CD4-positive, alpha-beta T cell (primary cell): Measurements from ENCODE around the gene IP6K3. TPM values are rescaled to one million over a fixed set of nuclear protein-coding genes. Genes with fewer than 3 reads are reported as not detected.

Experiments used
- ATAC-seq: fragments of 200-7000 bp; cut with Tn5 transposase; one replicate; pipeline ENCODE4 v1.10.0; 2022; ENCODE audit warnings: mild to moderate bottlenecking; ENCODE audit not compliant: poor library complexity
- CTCF ChIA-PET: fragments of 350-600 bp; sonication (Branson Sonifier 250); formaldehyde crosslinking; loops from one replicate; lab custom pipeline; 2021; ENCODE audit warnings: antibody characterized with exemption, inconsistent platforms; lab: Charles Lee
- POLR2A ChIA-PET: fragments of 350-600 bp; sonication (Branson Sonifier 250); formaldehyde crosslinking; loops from one replicate; lab custom pipeline; 2021; ENCODE audit warnings: antibody characterized with exemption, inconsistent platforms; lab: Charles Lee
- DNase-seq, 14 experiments: peaks; one replicate each; pipeline ENCODE4 v3.0.0-alpha.2; 2013 to 2020; ENCODE audit warnings: mixed read lengths in 2 of 14
- H3K27ac ChIP-seq, 2 donors: one replicate each; pipeline versions ENCODE4 v1.5.1 to v1.7.0; 2013; ENCODE audit warnings: low read length in 2 of 2, low read depth in 1 of 2, mild to moderate bottlenecking in 1 of 2
- H3K27me3 ChIP-seq, 2 experiments: 1 replicate in 1 of 2; 2 replicates in 1 of 2; pipeline versions ENCODE4 v1.6.1 to v1.7.0; 2013; ENCODE audit warnings: low read length in 2 of 2, control low read depth in 1 of 2, mild to moderate bottlenecking in 1 of 2, moderate library complexity in 1 of 2; ENCODE audit not compliant: insufficient read depth in 2 of 2, control insufficient read depth in 1 of 2
- H3K36me3 ChIP-seq: one replicate; pipeline ENCODE4 v1.6.1; 2013; ENCODE audit warnings: low read length, control low read depth; ENCODE audit not compliant: insufficient read depth
- H3K4me1 ChIP-seq: one replicate; pipeline ENCODE4 v1.6.1; 2013; ENCODE audit warnings: low read length, control low read depth; ENCODE audit not compliant: insufficient read depth
- H3K4me3 ChIP-seq: one replicate; pipeline ENCODE4 v1.5.1; 2013; ENCODE audit warnings: mild to moderate bottlenecking, low read length, moderate library complexity
- H3K9me3 ChIP-seq, 2 experiments: 1 replicate in 1 of 2; 2 replicates in 1 of 2; pipeline versions ENCODE4 v1.6.1 to v1.7.0; 2013; ENCODE audit warnings: low read length in 2 of 2, mild to moderate bottlenecking in 2 of 2, control low read depth in 1 of 2, moderate library complexity in 1 of 2; ENCODE audit not compliant: control insufficient read depth in 1 of 2, insufficient read depth in 1 of 2
- H3K27ac Mint-ChIP-seq: one replicate; pipeline ENCODE4 v1.8.0; 2020; ENCODE audit warnings: mixed read lengths
- H3K27me3 Mint-ChIP-seq: one replicate; pipeline ENCODE4 v1.8.0; 2021; ENCODE audit warnings: mixed read lengths
- H3K36me3 Mint-ChIP-seq: one replicate; pipeline ENCODE4 v1.8.0; 2021; ENCODE audit warnings: low read depth, mixed read lengths
- H3K4me1 Mint-ChIP-seq: one replicate; pipeline ENCODE4 v1.8.0; 2021; ENCODE audit warnings: low read depth, mixed read lengths
- H3K4me3 Mint-ChIP-seq: one replicate; pipeline ENCODE4 v1.8.0; 2020; ENCODE audit warnings: mild to moderate bottlenecking, mixed read lengths
- H3K9me3 Mint-ChIP-seq: one replicate; pipeline ENCODE4 v1.8.0; 2020; ENCODE audit warnings: mixed read lengths
- intact Hi-C, 2 experiments: fragments of 100-400 bp; cut with DNase I in 1 of 2; cut with micrococcal nuclease in 1 of 2; formaldehyde crosslinking; loops; one replicate each; pipeline versions ENCODE4 v1.15.1 to v1.9.0; 2023 to 2025; cut with DNase I, micrococcal nuclease
- total RNA-seq, 174 experiments: library from RNA in 2 of 174; stranded (reverse) in 2 of 174; gene quantifications; one replicate each; pipeline ENCODE4 v1.2.3 and lab custom pipeline; 2021 to 2026
- TF ChIP-seq, protein P1 (sequence below): fragments of 200-600 bp; IDR thresholded peaks from one replicate; pipeline ENCODE4 v1.8.0; 2022; ENCODE audit warnings: antibody characterized with exemption, mild to moderate bottlenecking

The IP6K3 gene
- total RNA-seq, 2 experiments from 2014 or later, result not detected

DNA sequence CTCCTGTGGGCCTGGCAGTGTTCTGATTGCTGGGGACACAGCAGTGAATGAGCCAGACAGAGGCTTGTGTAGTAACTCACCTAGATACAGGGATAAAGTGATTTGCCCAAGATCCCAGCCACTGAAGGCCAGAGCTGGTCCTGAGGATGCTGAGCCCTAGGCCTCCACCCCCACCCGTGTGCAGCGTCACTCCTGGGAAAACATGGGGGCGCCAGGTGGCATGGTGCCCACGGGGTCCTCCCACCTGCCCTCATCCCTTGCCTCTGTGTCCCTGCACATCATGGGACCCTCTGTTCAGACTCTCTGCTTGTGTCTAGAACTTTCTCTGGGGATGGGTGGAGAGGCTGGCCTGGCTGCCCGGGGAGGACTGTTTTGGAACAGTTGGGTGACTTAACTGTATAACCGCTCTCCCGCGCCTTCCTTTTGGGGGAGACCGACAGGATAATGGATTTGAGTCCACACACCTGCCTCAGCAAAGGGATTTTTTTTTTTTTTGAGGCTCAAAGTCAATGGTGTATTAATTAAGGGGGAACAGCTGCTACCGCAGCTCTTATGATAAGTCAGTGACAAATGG is 22.6 kb upstream of the IP6K3 start:
- DNase-seq (no peak), ATAC-seq (no peak)
- Mint-ChIP-seq H3K4me3 (no peak overlapping the region), H3K9me3 (no peaks in the 10 kb centered on the region), H3K4me1 (peaks cover 17% of the 10 kb centered on the region), H3K27me3 (no peaks in the 10 kb centered on the region), H3K27ac (no peak overlapping the region), H3K36me3 (peaks cover 24% of the 10 kb centered on the region)
- TF ChIP-seq, protein P1, sequence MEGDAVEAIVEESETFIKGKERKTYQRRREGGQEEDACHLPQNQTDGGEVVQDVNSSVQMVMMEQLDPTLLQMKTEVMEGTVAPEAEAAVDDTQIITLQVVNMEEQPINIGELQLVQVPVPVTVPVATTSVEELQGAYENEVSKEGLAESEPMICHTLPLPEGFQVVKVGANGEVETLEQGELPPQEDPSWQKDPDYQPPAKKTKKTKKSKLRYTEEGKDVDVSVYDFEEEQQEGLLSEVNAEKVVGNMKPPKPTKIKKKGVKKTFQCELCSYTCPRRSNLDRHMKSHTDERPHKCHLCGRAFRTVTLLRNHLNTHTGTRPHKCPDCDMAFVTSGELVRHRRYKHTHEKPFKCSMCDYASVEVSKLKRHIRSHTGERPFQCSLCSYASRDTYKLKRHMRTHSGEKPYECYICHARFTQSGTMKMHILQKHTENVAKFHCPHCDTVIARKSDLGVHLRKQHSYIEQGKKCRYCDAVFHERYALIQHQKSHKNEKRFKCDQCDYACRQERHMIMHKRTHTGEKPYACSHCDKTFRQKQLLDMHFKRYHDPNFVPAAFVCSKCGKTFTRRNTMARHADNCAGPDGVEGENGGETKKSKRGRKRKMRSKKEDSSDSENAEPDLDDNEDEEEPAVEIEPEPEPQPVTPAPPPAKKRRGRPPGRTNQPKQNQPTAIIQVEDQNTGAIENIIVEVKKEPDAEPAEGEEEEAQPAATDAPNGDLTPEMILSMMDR, result no peak
- Histone ChIP-seq H3K36me3 (peaks cover 22% of the 10 kb centered on the region), H3K9me3 (peaks cover 0 to 4% of the 10 kb centered on the region in 2 experiments), H3K27me3 (peaks cover 0 to 3% of the 10 kb centered on the region in 2 experiments), H3K4me1 (peaks cover 21% of the 10 kb centered on the region), H3K4me3 (no peak overlapping the region), H3K27ac (no peak overlapping the region)
- ChIA-PET CTCF (no interaction called here), POLR2A (interaction anchor here (1.2 to 2.8 kb wide), 3 partner anchors 18 to 258 kb away, joined by 5 to 9 read pairs (median 5); no protein-coding TSS in a partner anchor)
- intact Hi-C loops, result no loop called here

DNA sequence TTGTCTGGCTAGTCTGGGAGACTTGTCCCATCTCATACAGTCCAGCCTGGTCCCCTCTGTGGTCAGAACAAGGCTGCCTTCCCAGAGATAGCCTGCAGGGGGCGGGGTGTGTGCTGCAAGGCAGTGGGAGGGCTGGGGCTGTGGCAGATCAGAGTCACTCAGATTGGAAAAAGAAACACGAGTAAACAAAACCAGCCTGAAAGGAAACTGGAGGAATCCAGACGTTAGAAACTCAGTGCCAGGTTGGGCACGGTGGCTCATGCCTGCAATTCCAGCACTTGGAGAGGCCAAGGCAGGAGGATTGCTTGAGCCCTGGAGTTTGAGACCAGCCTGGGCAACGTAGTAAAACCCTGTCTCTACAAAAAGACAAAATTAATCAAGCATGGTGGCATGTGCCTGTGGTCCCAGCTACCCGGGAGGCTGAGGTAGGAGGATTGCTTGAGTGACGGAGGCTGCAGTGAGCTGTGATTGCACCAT is 22.0 kb upstream of the IP6K3 start:
- ChIA-PET CTCF (no interaction called here), POLR2A (interaction anchor here (1.9 kb wide), 1 partner anchor 259 kb away, joined by 5 read pairs; no protein-coding TSS in a partner anchor)
- H3K4me3 Mint-ChIP-seq, result no peak overlapping the region
- peaks cover 0 to 4% of the 10 kb centered on the region in 2 experiments for H3K9me3 ChIP-seq
- H3K36me3 Mint-ChIP-seq, result peaks cover 22% of the 10 kb centered on the region
- peaks cover 19% of the 10 kb centered on the region for H3K36me3 ChIP-seq
- no peak overlapping the region for H3K4me3 ChIP-seq
- peak; percentile 64 for ATAC-seq
- peaks cover 21% of the 10 kb centered on the region for H3K4me1 ChIP-seq
- H3K27ac Mint-ChIP-seq, result no peak overlapping the region
- H3K27ac ChIP-seq, result no peak overlapping the region
- no peaks in the 10 kb centered on the region for H3K9me3 Mint-ChIP-seq
- H3K4me1 Mint-ChIP-seq, result peaks cover 17% of the 10 kb centered on the region
- intact Hi-C loops, result loop anchor here in 1 of 2 experiments (1.0 kb wide), 1 partner anchor 386 kb away; no protein-coding TSS in a partner anchor
- peak; percentile 49 to 80 (median 66) for DNase-seq
- TF ChIP-seq, protein P1, result peak; percentile 73
- peaks cover 0 to 3% of the 10 kb centered on the region in 2 experiments for H3K27me3 ChIP-seq
- H3K27me3 Mint-ChIP-seq, result no peaks in the 10 kb centered on the region

DNA sequence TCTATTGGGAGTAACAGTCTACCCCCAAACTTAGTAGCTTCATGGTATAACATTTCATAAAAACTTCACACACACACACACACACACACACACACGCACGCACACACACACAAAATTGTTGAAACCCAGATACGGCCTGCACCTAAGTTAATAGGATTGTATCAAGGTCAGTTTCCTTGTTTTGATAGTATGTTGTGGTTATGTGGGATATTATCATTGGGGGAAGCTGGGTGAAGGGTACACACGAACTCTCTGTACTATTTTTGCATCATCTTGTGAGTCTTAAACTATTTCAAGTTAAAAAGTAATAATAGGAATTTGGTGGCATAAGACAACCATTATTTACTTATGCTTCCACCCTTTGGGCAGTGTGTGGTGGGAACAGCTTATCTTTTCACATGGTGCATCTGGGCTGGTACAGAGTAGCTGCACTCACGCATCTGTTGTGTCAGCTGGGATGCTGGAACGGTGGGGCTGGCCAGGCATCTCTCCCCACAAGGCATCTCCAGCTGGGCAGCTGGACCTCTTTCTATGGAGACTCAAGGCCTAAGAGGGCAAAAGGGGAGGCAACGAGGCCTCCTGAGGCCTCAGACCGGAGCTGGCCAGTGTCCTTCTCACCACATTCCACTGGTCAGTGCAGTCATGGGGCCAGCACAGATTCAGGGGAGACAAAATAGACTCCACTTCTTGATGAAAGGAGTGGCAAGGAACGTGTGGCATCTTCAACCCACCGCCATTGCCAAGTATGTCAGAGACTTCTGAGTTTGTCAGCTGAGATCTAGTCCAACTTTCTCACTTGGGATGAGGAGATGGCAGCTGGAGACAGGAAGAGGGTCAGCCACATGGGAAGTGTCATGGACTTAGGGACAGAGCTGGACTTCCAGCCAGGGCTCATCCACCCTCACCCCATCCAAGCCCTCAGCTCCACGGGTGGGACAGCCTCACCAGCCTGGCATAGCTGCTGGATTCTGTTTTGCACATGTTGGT is 20.5 kb upstream of the IP6K3 start:
- Histone ChIP-seq H3K27ac (no peak overlapping the region), H3K9me3 (peaks cover 0 to 4% of the 10 kb centered on the region in 2 experiments), H3K4me1 (peaks cover 21% of the 10 kb centered on the region), H3K27me3 (peaks cover 0 to 3% of the 10 kb centered on the region in 2 experiments), H3K4me3 (no peak overlapping the region), H3K36me3 (peaks cover 5% of the 10 kb centered on the region)
- Mint-ChIP-seq H3K4me1 (peaks cover 5% of the 10 kb centered on the region), H3K27me3 (no peaks in the 10 kb centered on the region), H3K36me3 (peaks cover 9% of the 10 kb centered on the region), H3K27ac (no peak overlapping the region), H3K9me3 (no peaks in the 10 kb centered on the region), H3K4me3 (no peak overlapping the region)
- DNase-seq (no peak), ATAC-seq (no peak)
- CTCF ChIA-PET, result interaction anchor here (1.5 kb wide), 1 partner anchor 261 kb away, joined by 3 read pairs; no protein-coding TSS in a partner anchor
- intact Hi-C loops, result no loop called here
- TF ChIP-seq, protein P1, result no peak
- POLR2A ChIA-PET, result no interaction called here
